Heart left ventricle (tissue), 13 donors: ENCODE measurements around the gene ADRA1B.

ENCODE experiments used
- CTCF ChIP-seq, 12 donors: fragments of 200-600 bp; sonication (generic) in 4 of 12; IDR thresholded peaks; one replicate each; pipeline versions ENCODE4 v1.5.0 to v1.8.0; 2018 to 2022; ENCODE audit warnings: antibody characterized with exemption in 12 of 12, mild to moderate bottlenecking in 5 of 12
- POLR2A ChIP-seq, 2 donors: fragments of 450-650 bp; IDR thresholded peaks; one replicate each; pipeline ENCODE4 v1.6.1; 2017; ENCODE audit warnings: antibody characterized with exemption in 2 of 2, mild to moderate bottlenecking in 2 of 2, moderate library complexity in 2 of 2
- donor health status: ischemic (EF 13 %, LVEDD 7.1; RV severe dilation, severe dysfunction).
- donor health status: DM: no; HTN: yes; CAD: no.
- donor health status: DM: no; HTN: no; CAD: no.
- donor health status: ischemic (EF 25% LVEDD 6.9; RV normal size, moderate dysfunction).
- donor health status: ischemic (EF 25% LVEDD 5.7; RV mildly dilated, moderate dysfunction).
- donor health status: ischemic (EF 35%, LVEDD 5.7; RV mildly dilated, moderate dysfunction).
- donor health status: nonischemic (EF 11% LVEDD 7.7; RV severe dilation, severe dysfunction).
- donor health status: DM: yes; HTN: yes; CAD: no.
- donor health status: PGD.
- donor health status: ischemic (EF 29% LVEDD 5.4; RV normal size, mild dysfunction).
- donor health status: nonischemic (EF 23%, LVEDD 6.1; RV moderate dilation, normal function).

GRCh38 chr5:160007514-160007913 lies 91.2 kb downstream of the ADRA1B start:
- TF ChIP-seq CTCF (IDR thresholded peaks at IDR 0.05) (no peak), POLR2A (IDR thresholded peaks at IDR 0.05) (no peak)
